ENCODE results near the gene SLC10A7. TPM values are rescaled to one million over a fixed set of nuclear protein-coding genes. Genes with fewer than 3 reads are reported as not detected.
"Not testable (repeated sequence)": the region's sequence is repeated elsewhere in the genome, so short reads cannot be mapped to it uniquely, and the experiment has no call there.

SLC10A7 gene
- total RNA-seq, 1 donor from 2014 or later = 8.9 TPM

GRCh38 chr4:146359771-146360170, 162.0 kb downstream of the SLC10A7 start:
- H3K9me3 Mint-ChIP-seq (ENCODE audit: unreplicated experiment) = no peaks in the 10 kb centered on the region
- FAIRE-seq = no peak

GRCh38 chr4:146350114-146350513, 171.6 kb downstream of the SLC10A7 start:
- not testable (repeated sequence) for H3K9ac ChIP-seq (ENCODE audit: low read length); H3K27ac Mint-ChIP-seq (ENCODE audit: unreplicated experiment)

More at GRCh38 chr4:146359771-146360170, 162.0 kb downstream of the SLC10A7 start:
- DNase-seq (ENCODE audit: low read depth) = no peak
- Histone ChIP-seq H3K36me3 (ENCODE audit: insufficient read depth, low read length) (no peaks in the 10 kb centered on the region), H4K20me1 (ENCODE audit: insufficient read depth, low read length) (no peaks in the 10 kb centered on the region), H3K4me1 (ENCODE audit: insufficient read depth, low read length) (no peaks in the 10 kb centered on the region), H3K27me3 (ENCODE audit: insufficient read depth, low read length) (no peaks in the 10 kb centered on the region), H3K9ac (ENCODE audit: low read length) (no peak overlapping the region), H3K4me3 (ENCODE audit: insufficient read depth, low read depth, low read length) (no peak overlapping the region), H2AFZ (ENCODE audit: low read depth, low read length) (no peak overlapping the region), H3K9me3 (ENCODE audit: insufficient read depth, low read depth, low read length) (no peaks in the 10 kb centered on the region), H3K79me2 (ENCODE audit: insufficient read depth, low read length) (no peaks in the 10 kb centered on the region), H3K27ac (ENCODE audit: low read depth, low read length) (no peak overlapping the region), H3K4me2 (ENCODE audit: low read length) (no peak overlapping the region)
- TF ChIP-seq, protein P1, sequence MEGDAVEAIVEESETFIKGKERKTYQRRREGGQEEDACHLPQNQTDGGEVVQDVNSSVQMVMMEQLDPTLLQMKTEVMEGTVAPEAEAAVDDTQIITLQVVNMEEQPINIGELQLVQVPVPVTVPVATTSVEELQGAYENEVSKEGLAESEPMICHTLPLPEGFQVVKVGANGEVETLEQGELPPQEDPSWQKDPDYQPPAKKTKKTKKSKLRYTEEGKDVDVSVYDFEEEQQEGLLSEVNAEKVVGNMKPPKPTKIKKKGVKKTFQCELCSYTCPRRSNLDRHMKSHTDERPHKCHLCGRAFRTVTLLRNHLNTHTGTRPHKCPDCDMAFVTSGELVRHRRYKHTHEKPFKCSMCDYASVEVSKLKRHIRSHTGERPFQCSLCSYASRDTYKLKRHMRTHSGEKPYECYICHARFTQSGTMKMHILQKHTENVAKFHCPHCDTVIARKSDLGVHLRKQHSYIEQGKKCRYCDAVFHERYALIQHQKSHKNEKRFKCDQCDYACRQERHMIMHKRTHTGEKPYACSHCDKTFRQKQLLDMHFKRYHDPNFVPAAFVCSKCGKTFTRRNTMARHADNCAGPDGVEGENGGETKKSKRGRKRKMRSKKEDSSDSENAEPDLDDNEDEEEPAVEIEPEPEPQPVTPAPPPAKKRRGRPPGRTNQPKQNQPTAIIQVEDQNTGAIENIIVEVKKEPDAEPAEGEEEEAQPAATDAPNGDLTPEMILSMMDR (IDR thresholded peaks at IDR 0.05; ENCODE audit: insufficient read depth, low read depth, low read length) = no peak
- TF ChIP-seq EZH2 (IDR thresholded peaks at IDR 0.05; ENCODE audit: insufficient read depth, low read length) = no peak
- Mint-ChIP-seq H3K4me3 (ENCODE audit: unreplicated experiment) (no peak overlapping the region), H3K4me1 (ENCODE audit: low read depth, unreplicated experiment) (peaks cover 5% of the 10 kb centered on the region), H3K27me3 (ENCODE audit: low read depth, unreplicated experiment) (no peaks in the 10 kb centered on the region), H3K27ac (ENCODE audit: unreplicated experiment) (no peak overlapping the region), H3K36me3 (ENCODE audit: low read depth, unreplicated experiment) (no peaks in the 10 kb centered on the region)

DNA sequence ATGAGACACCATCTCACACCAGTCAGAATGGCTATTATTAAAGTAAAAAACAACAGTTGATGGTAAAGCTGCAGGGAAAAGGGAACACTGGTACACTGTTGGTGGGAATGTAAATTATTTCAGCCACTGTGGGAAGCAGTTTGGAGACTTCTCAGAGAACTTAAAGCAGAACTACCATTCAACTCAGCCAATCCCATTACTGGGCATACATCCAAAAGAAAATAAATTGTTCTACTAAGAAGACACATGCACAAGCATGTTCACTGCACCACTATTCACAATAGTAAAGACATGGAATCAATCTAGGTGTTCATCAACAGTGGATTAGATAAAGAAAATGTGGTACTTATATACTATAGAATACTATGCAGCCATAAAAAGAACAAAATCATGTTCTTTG, 172.4 kb downstream of the SLC10A7 start:
- TF ChIP-seq, protein P1 (IDR thresholded peaks at IDR 0.05; ENCODE audit: insufficient read depth, low read depth, low read length) = no peak
- no peak for TF ChIP-seq EZH2 (IDR thresholded peaks at IDR 0.05; ENCODE audit: insufficient read depth, low read length)
- Mint-ChIP-seq H3K4me3 (ENCODE audit: unreplicated experiment) (peak overlapping the region; percentile 69), H3K27ac (ENCODE audit: unreplicated experiment) (no peak overlapping the region), H3K36me3 (ENCODE audit: low read depth, unreplicated experiment) (no peaks in the 10 kb centered on the region), H3K27me3 (ENCODE audit: low read depth, unreplicated experiment) (no peaks in the 10 kb centered on the region), H3K9me3 (ENCODE audit: unreplicated experiment) (no peaks in the 10 kb centered on the region), H3K4me1 (ENCODE audit: low read depth, unreplicated experiment) (peaks cover 3% of the 10 kb centered on the region)
- no peaks in the 10 kb centered on the region for H3K79me2 ChIP-seq (ENCODE audit: insufficient read depth, low read length)
- H3K4me2 ChIP-seq (ENCODE audit: low read length) = no peak overlapping the region
- no peak overlapping the region for H3K4me3 ChIP-seq (ENCODE audit: insufficient read depth, low read depth, low read length)
- no peak overlapping the region for H2AFZ ChIP-seq (ENCODE audit: low read depth, low read length)
- FAIRE-seq (no peak), DNase-seq (ENCODE audit: low read depth) (no peak)
- no peaks in the 10 kb centered on the region for H3K4me1 ChIP-seq (ENCODE audit: insufficient read depth, low read length)
- no peak overlapping the region for H3K27ac ChIP-seq (ENCODE audit: low read depth, low read length)
- H3K27me3 ChIP-seq (ENCODE audit: insufficient read depth, low read length) = no peaks in the 10 kb centered on the region
- H4K20me1 ChIP-seq (ENCODE audit: insufficient read depth, low read length) = no peaks in the 10 kb centered on the region
- no peaks in the 10 kb centered on the region for H3K36me3 ChIP-seq (ENCODE audit: insufficient read depth, low read length)
- H3K9me3 ChIP-seq (ENCODE audit: insufficient read depth, low read depth, low read length) = no peaks in the 10 kb centered on the region
- H3K9ac ChIP-seq (ENCODE audit: low read length) = no peak overlapping the region

More at GRCh38 chr4:146350114-146350513, 171.6 kb downstream of the SLC10A7 start:
- H3K9me3 ChIP-seq (ENCODE audit: insufficient read depth, low read depth, low read length); H3K27me3 ChIP-seq (ENCODE audit: insufficient read depth, low read length); H3K4me3 ChIP-seq (ENCODE audit: insufficient read depth, low read depth, low read length); H3K9me3 Mint-ChIP-seq (ENCODE audit: unreplicated experiment); FAIRE-seq; H3K4me1 ChIP-seq (ENCODE audit: insufficient read depth, low read length); H4K20me1 ChIP-seq (ENCODE audit: insufficient read depth, low read length); H2AFZ ChIP-seq (ENCODE audit: low read depth, low read length); DNase-seq (ENCODE audit: low read depth); H3K36me3 Mint-ChIP-seq (ENCODE audit: low read depth, unreplicated experiment); H3K4me1 Mint-ChIP-seq (ENCODE audit: low read depth, unreplicated experiment); H3K27me3 Mint-ChIP-seq (ENCODE audit: low read depth, unreplicated experiment); H3K79me2 ChIP-seq (ENCODE audit: insufficient read depth, low read length); H3K36me3 ChIP-seq (ENCODE audit: insufficient read depth, low read length); H3K27ac ChIP-seq (ENCODE audit: low read depth, low read length); H3K4me2 ChIP-seq (ENCODE audit: low read length): not testable (repeated sequence)
- H3K4me3 Mint-ChIP-seq (ENCODE audit: unreplicated experiment) = peak overlapping the region; percentile 34
